ENCODE data around the gene KIF21A.

DNA sequence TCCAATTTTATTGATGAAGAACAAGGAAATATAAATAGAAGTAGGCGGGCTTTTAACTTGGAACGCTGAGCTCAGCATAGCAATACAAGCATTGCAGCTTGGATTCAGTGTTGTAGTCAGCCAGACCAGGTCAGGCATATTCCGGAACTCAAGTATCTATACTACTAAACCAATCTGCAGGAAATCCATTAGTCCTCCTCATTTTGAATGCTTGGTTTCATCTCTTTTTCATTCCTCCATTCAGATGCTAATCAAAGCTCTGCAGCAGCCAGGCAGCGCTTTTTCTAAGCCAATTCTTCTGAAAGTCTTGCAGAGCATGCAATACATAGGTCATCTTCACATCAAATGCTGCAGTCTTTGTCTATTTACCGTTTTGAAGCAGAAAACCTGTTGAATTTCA is 49.0 kb downstream of the KIF21A start:
- no peak for TF ChIP-seq CTCF (conservative IDR thresholded peaks at IDR 0.05; ENCODE audit: low read depth, low read length)
- no peak for TF ChIP-seq EZH2 (IDR thresholded peaks at IDR 0.05; ENCODE audit: borderline replicate concordance, low read depth, low read length, poor library complexity, severe bottlenecking)
